ENCODE results near the gene ZNF385B. TPM values are rescaled to one million over a fixed set of nuclear protein-coding genes. Genes with fewer than 3 reads are reported as not detected.

Gene ZNF385B
- total RNA-seq, 1 donor from 2014 or later = 35.8 TPM

- Histone ChIP-seq H3K4me3 (no peak overlapping the region), H3K9ac (no peak overlapping the region), H3K4me1 (no peaks in the 10 kb centered on the region), H4K20me1 (ENCODE audit: low read depth) (no peaks in the 10 kb centered on the region), H3K4me2 (no peak overlapping the region), H2AFZ (replicated peaks) (no peak overlapping the region), H3F3A (ENCODE audit: low read depth) (no peaks in the 10 kb centered on the region), H3K27me3 (no peaks in the 10 kb centered on the region), H3K27ac (no peak overlapping the region), H3K79me2 (ENCODE audit: low read depth) (no peaks in the 10 kb centered on the region), H3K9me3 (ENCODE audit: low read depth) (no peaks in the 10 kb centered on the region), H3K36me3 (no peaks in the 10 kb centered on the region)
- Mint-ChIP-seq H3K36me3 (no peaks in the 10 kb centered on the region), H3K27me3 (ENCODE audit: insufficient read depth, low read depth) (peaks cover 2% of the 10 kb centered on the region), H3K27ac (no peak overlapping the region), H3K4me1 (no peaks in the 10 kb centered on the region), H3K9me3 (no peaks in the 10 kb centered on the region), H3K4me3 (no peak overlapping the region)
- no peak for TF ChIP-seq EZH2phosphoT487 (IDR thresholded peaks at IDR 0.05)
- no peak for TF ChIP-seq EZH2 (IDR thresholded peaks at IDR 0.05)
- TF ChIP-seq CTCF (IDR thresholded peaks at IDR 0.05) = no peak
- DNase-seq (ENCODE audit: low spot score) = no peak
Measured at GRCh38 chr2:179579800-179580199, 281.6 kb downstream of the ZNF385B start.

DNA sequence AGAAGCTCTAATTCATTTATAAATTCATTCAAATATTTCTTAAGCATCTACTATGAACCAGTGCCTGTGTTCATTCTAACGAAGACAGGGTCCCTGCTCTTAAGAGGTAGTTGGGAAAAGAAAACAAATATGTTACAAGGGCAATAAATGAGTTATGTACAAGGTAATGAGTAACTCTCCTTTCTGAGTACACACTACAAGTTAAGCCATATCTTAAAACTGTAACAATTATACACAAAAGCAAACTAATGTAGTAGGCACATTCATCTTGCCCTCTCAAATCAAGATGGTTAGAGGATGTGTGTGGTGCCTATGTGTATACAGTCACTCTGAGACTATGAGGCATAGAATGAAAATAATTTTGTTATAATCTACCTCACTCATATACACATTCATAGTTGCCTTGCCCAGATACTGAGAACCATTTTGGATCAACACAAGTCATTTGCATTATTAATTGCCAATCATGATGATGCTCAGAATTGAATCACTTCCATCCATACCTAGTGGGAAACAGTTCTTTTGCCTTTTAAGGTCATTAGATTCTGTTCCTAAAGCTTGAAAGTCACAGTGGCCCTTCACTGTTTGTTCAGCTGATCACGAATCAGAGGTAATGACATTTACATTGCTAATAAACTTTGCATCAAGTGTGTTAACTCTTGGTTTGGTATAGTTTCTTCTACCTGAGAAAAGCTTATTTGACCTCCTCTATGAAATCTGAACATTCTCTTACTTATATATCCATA, 283.1 kb downstream of the ZNF385B start:
- Histone ChIP-seq H3K9ac (no peak overlapping the region), H4K20me1 (ENCODE audit: low read depth) (no peaks in the 10 kb centered on the region), H3F3A (ENCODE audit: low read depth) (no peaks in the 10 kb centered on the region), H3K36me3 (no peaks in the 10 kb centered on the region), H3K4me2 (no peak overlapping the region), H3K79me2 (ENCODE audit: low read depth) (no peaks in the 10 kb centered on the region), H3K27me3 (no peaks in the 10 kb centered on the region), H3K27ac (no peak overlapping the region), H3K4me3 (no peak overlapping the region), H3K9me3 (ENCODE audit: low read depth) (no peaks in the 10 kb centered on the region), H2AFZ (replicated peaks) (no peak overlapping the region), H3K4me1 (no peaks in the 10 kb centered on the region)
- H3K27me3 Mint-ChIP-seq (ENCODE audit: insufficient read depth, low read depth) = peaks cover 3% of the 10 kb centered on the region
- H3K27ac Mint-ChIP-seq = no peak overlapping the region
- TF ChIP-seq EZH2 (IDR thresholded peaks at IDR 0.05) = no peak
- no peaks in the 10 kb centered on the region for H3K4me1 Mint-ChIP-seq
- no peak overlapping the region for H3K4me3 Mint-ChIP-seq
- H3K9me3 Mint-ChIP-seq = no peaks in the 10 kb centered on the region
- no peak for DNase-seq (ENCODE audit: low spot score)
- no peaks in the 10 kb centered on the region for H3K36me3 Mint-ChIP-seq

DNA sequence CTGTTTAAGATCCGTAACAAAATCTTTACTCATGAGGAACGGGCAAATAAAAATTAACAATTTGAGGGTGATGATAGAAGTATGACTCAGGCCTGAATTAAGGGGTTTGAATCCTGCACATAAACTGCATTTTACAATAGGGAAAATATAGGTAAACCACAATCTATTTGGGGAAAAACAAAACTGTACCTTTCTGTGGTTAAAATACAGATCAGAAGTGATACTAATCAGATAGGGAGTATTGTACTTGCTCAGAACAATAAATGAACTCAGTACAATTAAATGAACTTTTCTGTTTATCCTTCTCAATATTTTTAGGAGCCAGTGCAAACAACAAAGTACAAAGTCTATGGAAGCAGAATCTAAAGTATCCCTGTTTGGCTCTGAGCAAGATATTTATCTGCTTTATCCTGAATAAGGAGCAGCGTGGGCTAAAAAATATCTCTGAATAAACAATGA, 287.3 kb downstream of the ZNF385B start:
- Mint-ChIP-seq H3K4me3 (no peak overlapping the region), H3K27ac (no peak overlapping the region), H3K36me3 (no peaks in the 10 kb centered on the region), H3K4me1 (no peaks in the 10 kb centered on the region), H3K27me3 (ENCODE audit: insufficient read depth, low read depth) (peaks cover 4% of the 10 kb centered on the region), H3K9me3 (no peaks in the 10 kb centered on the region)
- no peaks in the 10 kb centered on the region for H3K9me3 ChIP-seq (ENCODE audit: low read depth)
- no peak overlapping the region for H3K9ac ChIP-seq
- TF ChIP-seq CTCF (IDR thresholded peaks at IDR 0.05) = no peak
- no peak for TF ChIP-seq EZH2phosphoT487 (IDR thresholded peaks at IDR 0.05)
- H3K27me3 ChIP-seq = no peaks in the 10 kb centered on the region
- H3K4me3 ChIP-seq = no peak overlapping the region
- H3K27ac ChIP-seq = no peak overlapping the region
- H3K36me3 ChIP-seq = no peaks in the 10 kb centered on the region
- H3K79me2 ChIP-seq (ENCODE audit: low read depth) = no peaks in the 10 kb centered on the region
- no peaks in the 10 kb centered on the region for H4K20me1 ChIP-seq (ENCODE audit: low read depth)
- no peaks in the 10 kb centered on the region for H3K4me1 ChIP-seq
- no peak overlapping the region for H2AFZ ChIP-seq (replicated peaks)
- no peak for DNase-seq (ENCODE audit: low spot score)
- H3F3A ChIP-seq (ENCODE audit: low read depth) = no peaks in the 10 kb centered on the region
- no peak overlapping the region for H3K4me2 ChIP-seq

DNA sequence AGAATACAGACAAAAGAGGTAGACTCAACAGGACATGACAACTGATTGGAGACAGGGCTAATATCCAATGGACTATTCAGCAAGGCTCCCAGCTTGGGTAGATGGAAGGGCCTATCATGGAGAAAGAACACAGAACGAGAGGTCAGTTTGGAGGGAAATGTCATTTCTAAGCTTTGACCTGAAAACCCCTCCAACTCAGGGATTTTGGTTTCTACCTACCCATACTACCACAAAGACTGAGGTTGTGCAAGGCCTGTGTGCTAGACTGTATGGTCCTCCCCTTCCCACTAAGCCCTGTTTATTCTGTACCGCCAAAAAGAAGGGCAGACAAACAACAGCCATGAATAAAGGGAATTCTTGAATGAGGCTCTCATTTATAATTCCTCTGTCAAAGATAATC, 288.9 kb downstream of the ZNF385B start:
- no peaks in the 10 kb centered on the region for H3K9me3 Mint-ChIP-seq
- no peaks in the 10 kb centered on the region for H3K4me1 Mint-ChIP-seq
- Histone ChIP-seq H2AFZ (replicated peaks) (no peak overlapping the region), H3K27me3 (no peaks in the 10 kb centered on the region), H3K9me3 (ENCODE audit: low read depth) (no peaks in the 10 kb centered on the region), H3K4me3 (no peak overlapping the region), H4K20me1 (ENCODE audit: low read depth) (no peaks in the 10 kb centered on the region), H3K4me2 (no peak overlapping the region), H3K79me2 (ENCODE audit: low read depth) (no peaks in the 10 kb centered on the region), H3K9ac (no peak overlapping the region), H3K4me1 (peaks cover 7% of the 10 kb centered on the region), H3F3A (ENCODE audit: low read depth) (no peaks in the 10 kb centered on the region), H3K27ac (no peak overlapping the region), H3K36me3 (no peaks in the 10 kb centered on the region)
- no peak overlapping the region for H3K4me3 Mint-ChIP-seq
- peaks cover 4% of the 10 kb centered on the region for H3K27me3 Mint-ChIP-seq (ENCODE audit: insufficient read depth, low read depth)
- no peaks in the 10 kb centered on the region for H3K36me3 Mint-ChIP-seq
- no peak for DNase-seq (ENCODE audit: low spot score)
- H3K27ac Mint-ChIP-seq = no peak overlapping the region
- TF ChIP-seq EZH2phosphoT487 (IDR thresholded peaks at IDR 0.05) (no peak), CTCF (IDR thresholded peaks at IDR 0.05) (no peak), EZH2 (IDR thresholded peaks at IDR 0.05) (no peak)

Data from neural progenitor cell (in vitro differentiated cells).